HUES6 (cell line): ENCODE data around the gene TSEN34.
"Not testable (repeated sequence)": the region's sequence is repeated elsewhere in the genome, so short reads cannot be mapped to it uniquely, and the experiment has no call there.

ENCODE experiments used
- H3K27ac ChIP-seq: 2 replicates; pipeline ENCODE4 v1.7.0; 2013; ENCODE audit warnings: low read depth, mild to moderate bottlenecking, low read length, inconsistent platforms
- H3K27me3 ChIP-seq: 2 replicates; pipeline ENCODE4 v1.6.1; 2013; ENCODE audit warnings: low read length; ENCODE audit not compliant: control insufficient read depth, insufficient read depth
- H3K36me3 ChIP-seq: 2 replicates; pipeline ENCODE4 v1.6.1; 2013; ENCODE audit warnings: low read length; ENCODE audit not compliant: control insufficient read depth, insufficient read depth
- H3K4me1 ChIP-seq: 2 replicates; pipeline ENCODE4 v1.6.1; 2013; ENCODE audit warnings: low read length; ENCODE audit not compliant: control insufficient read depth, insufficient read depth
- H3K4me3 ChIP-seq: 2 replicates; pipeline ENCODE4 v1.5.1; 2013; ENCODE audit warnings: low read depth, low read length
- H3K9ac ChIP-seq: one replicate; pipeline ENCODE4 v1.6.1; 2013; ENCODE audit warnings: mild to moderate bottlenecking, low read length
- H3K9me3 ChIP-seq: 2 replicates; pipeline ENCODE4 v1.6.1; 2013; ENCODE audit warnings: low read depth, low read length; ENCODE audit not compliant: control insufficient read depth, insufficient read depth

The TSEN34 gene

DNA sequence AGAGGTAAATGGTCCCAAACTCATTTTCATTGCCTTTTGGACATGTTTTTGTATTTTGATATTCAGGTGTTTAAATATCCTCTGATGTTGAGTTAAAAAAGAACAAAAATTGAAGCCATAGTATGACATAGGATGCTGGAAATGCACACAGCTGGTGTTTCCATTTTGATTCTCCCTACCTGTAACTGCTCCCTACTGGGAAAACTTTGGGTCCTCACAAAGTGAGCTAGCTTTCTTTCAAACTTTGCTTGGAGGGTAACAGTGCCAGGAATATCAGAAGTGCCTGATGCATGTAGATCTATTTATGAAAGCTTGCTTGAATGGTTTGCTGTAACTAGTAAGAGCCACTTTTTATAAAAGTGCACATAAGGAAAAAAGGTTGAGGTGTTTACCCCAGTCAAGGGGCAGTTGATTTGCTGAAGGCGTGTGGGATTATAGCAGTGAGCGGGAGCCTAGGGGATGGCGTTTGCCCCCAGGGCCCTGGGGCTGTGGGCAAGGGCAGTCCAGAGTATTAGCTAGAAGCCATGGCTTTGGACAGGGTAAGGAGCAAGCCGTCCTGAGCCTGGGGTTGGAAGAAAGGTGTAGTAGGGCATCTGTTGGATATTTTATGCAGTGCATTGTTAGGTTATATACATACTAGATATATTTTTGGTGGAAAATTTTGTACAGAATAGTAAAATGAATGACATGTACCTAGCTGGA is 13.8 kb downstream of the TSEN34 start:
- H3K4me3 ChIP-seq, result peak overlapping the region; percentile 19; the same call in 1 of the 2 replicates
- H3K27ac ChIP-seq, result no peak overlapping the region
- no peaks in the 10 kb centered on the region for H3K27me3 ChIP-seq
- no peak overlapping the region for H3K9ac ChIP-seq
- H3K9me3 ChIP-seq, result no peaks in the 10 kb centered on the region
- peaks cover 76% of the 10 kb centered on the region for H3K36me3 ChIP-seq
- H3K4me1 ChIP-seq, result peaks cover 38% of the 10 kb centered on the region

DNA sequence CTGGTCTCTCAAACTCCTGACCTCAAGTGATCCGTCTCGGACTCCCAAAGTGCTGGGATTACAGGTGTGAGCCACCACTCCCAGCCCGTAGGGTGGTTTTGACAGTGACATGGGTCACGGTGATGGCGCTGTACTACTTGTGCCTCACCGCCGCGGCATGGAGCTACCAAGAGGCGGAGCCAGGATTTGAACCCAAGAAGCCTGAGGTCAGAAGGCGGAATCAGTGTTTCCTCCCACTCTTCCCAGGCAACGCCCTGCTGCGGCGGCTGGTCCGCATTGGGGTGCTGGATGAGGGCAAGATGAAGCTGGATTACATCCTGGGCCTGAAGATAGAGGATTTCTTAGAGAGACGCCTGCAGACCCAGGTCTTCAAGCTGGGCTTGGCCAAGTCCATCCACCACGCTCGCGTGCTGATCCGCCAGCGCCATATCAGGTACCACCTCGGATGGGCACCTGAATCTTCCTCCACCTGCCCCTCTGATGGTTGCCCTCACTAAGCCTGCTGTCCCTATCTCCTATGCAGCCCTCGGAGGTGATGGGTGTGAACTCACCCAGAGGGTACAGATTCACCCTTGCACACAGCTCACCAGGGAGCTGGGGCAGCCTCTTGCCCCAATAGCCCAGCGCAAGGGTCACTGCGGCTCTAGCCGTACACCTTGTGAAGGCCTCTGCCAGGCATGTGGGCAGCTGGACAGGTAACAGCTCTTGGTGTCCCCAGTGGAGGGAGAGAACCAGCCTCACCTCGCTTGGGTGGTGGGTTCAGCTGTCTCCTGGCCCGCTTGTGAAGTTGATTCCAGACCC is 15.1 kb downstream of the TSEN34 start:
- Histone ChIP-seq H3K36me3 (peaks cover 75% of the 10 kb centered on the region), H3K4me3 (no peak overlapping the region), H3K27me3 (no peaks in the 10 kb centered on the region), H3K9ac (no peak overlapping the region), H3K4me1 (peaks cover 38% of the 10 kb centered on the region), H3K27ac (no peak overlapping the region), H3K9me3 (no peaks in the 10 kb centered on the region)

DNA sequence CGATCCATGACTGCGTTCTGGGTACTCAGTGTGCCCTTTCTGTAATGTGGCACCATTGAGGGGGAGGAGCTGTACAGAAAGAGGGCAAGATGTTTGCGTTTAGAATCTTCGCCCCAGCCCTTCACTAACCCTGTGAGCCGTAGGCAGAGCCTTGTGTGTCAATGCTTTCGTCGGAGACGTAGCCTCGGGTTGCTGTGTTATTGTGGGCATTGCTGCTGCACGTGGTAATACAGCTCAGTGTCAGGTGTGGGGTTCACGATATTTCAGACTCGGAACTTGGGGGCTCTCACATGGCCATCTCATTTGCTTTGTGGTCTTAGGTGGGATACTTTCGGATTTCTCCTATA is 15.7 kb downstream of the TSEN34 start:
- peaks cover 34% of the 10 kb centered on the region for H3K4me1 ChIP-seq
- peaks cover 71% of the 10 kb centered on the region for H3K36me3 ChIP-seq
- H3K9ac ChIP-seq, result no peak overlapping the region
- H3K4me3 ChIP-seq, result no peak overlapping the region
- H3K27me3 ChIP-seq, result no peaks in the 10 kb centered on the region
- H3K9me3 ChIP-seq, result no peaks in the 10 kb centered on the region
- no peak overlapping the region for H3K27ac ChIP-seq

DNA sequence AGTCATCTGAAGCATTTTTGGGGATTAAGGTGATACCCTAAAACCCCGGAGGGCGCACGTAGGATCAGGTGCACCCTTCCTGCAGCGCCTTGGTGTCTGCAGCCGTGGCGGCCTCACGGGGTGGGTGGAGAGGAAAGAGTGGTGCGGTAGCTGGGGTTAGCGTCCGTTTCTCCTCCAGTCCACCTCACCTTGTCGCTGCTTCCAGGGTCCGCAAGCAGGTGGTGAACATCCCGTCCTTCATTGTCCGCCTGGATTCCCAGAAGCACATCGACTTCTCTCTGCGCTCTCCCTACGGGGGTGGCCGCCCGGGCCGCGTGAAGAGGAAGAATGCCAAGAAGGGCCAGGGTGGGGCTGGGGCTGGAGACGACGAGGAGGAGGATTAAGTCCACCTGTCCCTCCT is 16.1 kb downstream of the TSEN34 start:
- not testable (repeated sequence) for H3K4me3 ChIP-seq, H3K9ac ChIP-seq
- H3K4me1 ChIP-seq, result peaks cover 32% of the 10 kb centered on the region

DNA sequence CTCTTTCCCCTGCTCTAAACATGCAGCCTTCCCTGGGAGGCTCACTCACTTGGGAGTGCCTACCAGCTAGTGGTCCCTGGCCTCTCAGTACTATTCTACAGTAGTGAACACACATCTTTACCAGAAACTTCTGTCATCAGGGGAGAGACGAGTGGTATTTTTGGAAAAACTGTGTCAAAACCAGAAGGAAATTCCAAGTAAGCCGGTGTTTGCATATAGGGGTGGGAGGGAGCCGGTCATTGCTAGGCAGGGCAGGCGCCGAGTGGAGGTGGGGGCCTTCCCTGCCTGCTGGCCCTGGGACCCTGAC is 16.5 kb downstream of the TSEN34 start:
- Histone ChIP-seq H3K27me3 (no peaks in the 10 kb centered on the region), H3K27ac (no peak overlapping the region), H3K4me3 (no peak overlapping the region), H3K9me3 (no peaks in the 10 kb centered on the region), H3K36me3 (peaks cover 63% of the 10 kb centered on the region), H3K9ac (no peak overlapping the region), H3K4me1 (peaks cover 28% of the 10 kb centered on the region)

More for the DNA sequence above, 16.1 kb downstream of the TSEN34 start:
- not testable (repeated sequence) for H3K27me3 ChIP-seq, H3K27ac ChIP-seq, H3K9me3 ChIP-seq
- H3K36me3 ChIP-seq, result peaks cover 67% of the 10 kb centered on the region

DNA sequence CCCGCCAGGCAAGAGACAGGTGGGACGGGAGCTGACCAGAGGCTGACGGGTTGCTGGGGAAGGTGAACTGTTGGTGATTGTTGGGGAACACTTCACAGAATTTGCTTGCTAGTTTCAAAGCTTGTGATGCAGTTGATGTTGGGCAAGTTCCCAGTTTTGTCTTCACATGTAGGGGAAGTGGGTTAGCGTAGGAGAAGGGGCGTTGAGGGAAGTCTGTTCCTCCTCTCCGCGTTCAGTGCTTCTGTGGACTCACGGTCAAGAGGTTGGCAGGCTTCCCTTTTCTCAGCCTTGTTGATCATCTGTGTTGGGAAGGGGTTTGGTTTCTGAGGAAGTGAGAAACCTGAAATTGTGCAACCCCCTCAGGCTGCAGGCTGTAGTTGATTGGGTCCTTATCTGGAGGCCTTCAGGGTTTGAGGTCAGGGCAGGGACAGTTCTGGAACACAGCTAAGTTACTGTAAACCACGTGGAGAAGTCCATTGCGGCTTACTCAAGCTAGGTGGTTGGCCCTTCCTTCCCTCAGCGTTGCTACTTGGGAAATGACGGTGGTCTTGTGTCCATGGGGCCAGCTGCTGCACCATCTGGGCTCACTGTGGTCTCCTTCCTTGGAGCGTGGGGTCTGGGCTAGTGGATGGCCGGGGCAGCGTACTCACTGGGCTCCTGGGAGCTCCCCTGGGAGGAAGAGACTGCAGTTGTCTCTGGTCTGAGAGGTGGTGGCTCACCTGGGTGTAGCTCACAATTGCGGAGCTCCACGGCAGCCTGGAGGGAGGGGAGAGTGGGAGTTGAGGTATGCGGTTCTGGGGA is 17.1 kb downstream of the TSEN34 start:
- Histone ChIP-seq H3K9ac (peak overlapping the region; percentile 18), H3K4me3 (no peak overlapping the region), H3K27ac (no peak overlapping the region; the same call in 1 of the 2 replicates), H3K9me3 (no peaks in the 10 kb centered on the region), H3K27me3 (no peaks in the 10 kb centered on the region), H3K36me3 (peaks cover 57% of the 10 kb centered on the region), H3K4me1 (peaks cover 22% of the 10 kb centered on the region)

DNA sequence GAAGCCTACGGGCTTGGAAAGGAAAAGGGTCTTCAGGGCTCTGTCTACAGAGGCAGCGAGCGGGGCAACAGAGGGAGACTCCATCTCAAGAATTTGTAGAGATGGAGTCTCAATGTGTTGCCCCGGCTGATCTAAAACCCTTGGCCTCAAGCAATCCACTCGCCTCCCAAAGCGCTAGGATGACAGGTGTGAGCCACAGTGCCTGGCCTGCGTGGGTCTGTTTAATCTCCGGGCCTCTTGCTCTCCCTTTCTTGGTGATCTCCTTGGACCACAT is 17.6 kb downstream of the TSEN34 start:
- Histone ChIP-seq H3K9me3 (no peaks in the 10 kb centered on the region), H3K4me3 (no peak overlapping the region), H3K9ac (no peak overlapping the region), H3K36me3 (peaks cover 52% of the 10 kb centered on the region), H3K27me3 (no peaks in the 10 kb centered on the region), H3K4me1 (peaks cover 20% of the 10 kb centered on the region), H3K27ac (no peak overlapping the region)

DNA sequence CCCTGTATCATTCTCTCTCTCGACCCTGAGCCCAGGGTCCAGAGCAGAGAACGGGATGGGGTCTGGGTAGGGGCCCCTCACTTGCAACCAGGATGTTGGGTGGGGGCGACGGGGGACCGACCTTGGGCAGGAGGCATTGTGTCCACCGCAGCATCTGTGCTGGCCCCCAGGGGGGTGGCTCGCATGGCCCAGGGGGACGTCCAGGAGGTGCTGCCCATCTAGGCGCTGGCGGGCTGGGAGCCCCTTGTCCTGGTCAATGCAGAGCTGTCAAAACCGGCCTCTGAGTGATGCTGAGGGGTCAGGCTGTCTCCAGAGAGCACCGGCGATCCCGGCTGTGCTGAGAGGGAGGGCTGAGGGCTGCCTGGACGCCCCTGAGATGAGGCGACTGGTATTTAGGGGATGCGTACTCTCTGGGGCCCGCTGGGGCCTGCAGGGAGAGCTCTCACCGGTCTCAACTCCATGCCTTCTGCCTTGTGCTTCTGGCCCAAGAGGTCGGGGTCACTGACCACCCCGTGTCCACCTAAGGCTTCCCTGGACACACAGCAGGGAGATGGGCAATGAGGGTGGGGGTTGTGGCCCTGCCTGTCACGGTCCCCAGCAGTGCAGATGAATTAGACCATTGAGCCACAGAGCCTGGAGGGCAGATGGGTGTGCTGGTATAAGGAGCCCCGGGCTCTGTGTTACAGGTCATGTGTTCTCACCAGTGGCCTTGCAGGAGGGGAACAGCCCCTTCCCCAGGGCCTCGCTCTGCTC is 18.1 kb downstream of the TSEN34 start:
- H3K27me3 ChIP-seq, result no peaks in the 10 kb centered on the region
- no peak overlapping the region for H3K9ac ChIP-seq
- peaks cover 17% of the 10 kb centered on the region for H3K4me1 ChIP-seq
- H3K4me3 ChIP-seq, result no peak overlapping the region
- peaks cover 48% of the 10 kb centered on the region for H3K36me3 ChIP-seq
- no peaks in the 10 kb centered on the region for H3K9me3 ChIP-seq
- H3K27ac ChIP-seq, result no peak overlapping the region

DNA sequence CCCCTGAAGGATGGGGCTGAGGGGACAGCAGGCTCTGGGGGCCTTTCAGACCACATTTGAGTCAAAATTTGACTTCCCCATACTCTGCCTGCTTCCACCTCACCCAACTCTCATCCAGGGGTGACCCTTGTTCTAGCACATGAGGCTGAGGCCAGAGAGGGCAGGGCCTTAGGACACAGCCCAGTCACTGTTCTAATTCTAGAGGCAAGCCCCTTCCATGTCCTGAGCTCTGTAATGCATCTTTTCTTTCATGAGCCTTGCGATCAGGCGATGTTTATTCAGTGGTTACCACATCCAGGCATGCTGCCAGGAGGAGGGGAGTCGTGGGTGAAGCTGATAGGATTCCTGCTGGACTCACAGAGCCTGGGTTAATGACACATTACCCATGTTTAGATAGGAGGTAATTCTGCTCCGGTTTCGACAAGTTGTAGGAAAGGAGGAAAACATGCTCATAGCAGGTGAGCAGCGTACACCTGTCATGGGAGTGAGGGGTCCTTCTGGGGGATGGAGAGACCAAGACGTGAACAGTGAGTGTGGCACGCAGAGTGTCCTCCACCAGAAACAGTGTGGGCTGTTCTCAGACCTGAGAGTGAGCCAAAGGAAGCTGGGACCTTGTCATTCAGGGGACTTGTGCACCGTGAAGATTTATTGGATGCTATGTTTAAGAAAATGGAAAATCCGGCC is 18.8 kb downstream of the TSEN34 start:
- peaks cover 14% of the 10 kb centered on the region; the same call in 1 of the 2 replicates for H3K4me1 ChIP-seq
- H3K9me3 ChIP-seq, result peaks cover 2% of the 10 kb centered on the region; the same call in 1 of the 2 replicates
- no peaks in the 10 kb centered on the region for H3K27me3 ChIP-seq
- no peak overlapping the region for H3K27ac ChIP-seq
- peaks cover 41% of the 10 kb centered on the region for H3K36me3 ChIP-seq
- H3K9ac ChIP-seq, result no peak overlapping the region
- H3K4me3 ChIP-seq, result no peak overlapping the region

DNA sequence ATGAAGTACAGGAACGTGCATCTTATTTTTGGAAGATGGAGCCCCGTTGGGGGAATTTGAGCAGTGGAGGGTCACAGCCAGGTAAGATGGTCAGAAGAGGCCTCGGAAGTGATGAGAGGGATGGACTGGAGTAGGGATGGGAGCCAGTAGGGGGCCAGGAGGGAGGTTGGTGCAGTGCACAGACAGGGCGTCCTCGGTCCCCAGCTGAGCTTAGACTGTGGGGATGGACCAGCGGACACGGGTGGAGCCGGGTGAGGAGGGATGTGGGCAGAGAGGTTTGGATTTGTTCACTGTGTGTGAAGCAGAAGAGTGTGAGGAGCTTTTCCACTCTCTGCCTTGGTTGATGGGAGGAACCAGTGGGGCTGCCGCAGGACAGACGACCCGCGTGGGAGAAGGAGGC is 20.1 kb downstream of the TSEN34 start:
- Histone ChIP-seq H3K4me3 (no peak overlapping the region), H3K9ac (no peak overlapping the region)

More for the DNA sequence above, 20.1 kb downstream of the TSEN34 start:
- Histone ChIP-seq H3K27me3 (no peaks in the 10 kb centered on the region), H3K9me3 (peaks cover 2% of the 10 kb centered on the region; the same call in 1 of the 2 replicates), H3K36me3 (peaks cover 28% of the 10 kb centered on the region), H3K27ac (no peak overlapping the region), H3K4me1 (peaks cover 14% of the 10 kb centered on the region; the same call in 1 of the 2 replicates)
